Kidney (tissue), 14 donors: Measurements from ENCODE around the gene CYRIA. TPM values are rescaled to one million over a fixed set of nuclear protein-coding genes. Genes with fewer than 3 reads are reported as not detected.

ENCODE experiments used
- DNase-seq, 5 donors: peaks; one replicate each; pipeline ENCODE4 v3.0.0-alpha.2; 2013 to 2020
- FAIRE-seq: peaks from 2 replicates; lab custom pipeline; 2012; peaks lifted over from hg19 to GRCh38; lab: Jason Lieb, UNC
- H3K27ac ChIP-seq, 2 donors: one replicate each; pipeline ENCODE4 v1.7.0; 2013; ENCODE audit warnings: low read depth in 2 of 2, low read length in 2 of 2, inconsistent platforms in 1 of 2
- H3K27me3 ChIP-seq: one replicate; pipeline ENCODE4 v1.7.1; 2013; ENCODE audit warnings: low read length, inconsistent platforms; ENCODE audit not compliant: control insufficient read depth, insufficient read depth
- H3K36me3 ChIP-seq, 3 donors: one replicate each; pipeline versions ENCODE4 v1.7.0 to v1.7.1; 2013; ENCODE audit warnings: low read length in 3 of 3, control low read depth in 1 of 3, inconsistent platforms in 1 of 3; ENCODE audit not compliant: insufficient read depth in 3 of 3, control insufficient read depth in 2 of 3
- H3K4me1 ChIP-seq, 3 donors: one replicate each; pipeline versions ENCODE4 v1.7.0 to v1.7.1; 2013; ENCODE audit warnings: low read length in 3 of 3, inconsistent platforms in 1 of 3, low read depth in 1 of 3; ENCODE audit not compliant: control insufficient read depth in 2 of 3, insufficient read depth in 2 of 3
- H3K4me3 ChIP-seq, 3 donors: one replicate each; pipeline versions ENCODE4 v1.7.0 to v1.8.1; 2013; ENCODE audit warnings: low read length in 3 of 3, control low read depth in 1 of 3, inconsistent platforms in 1 of 3
- H3K9ac ChIP-seq, 3 donors: one replicate each; pipeline versions ENCODE4 v1.7.0 to v1.7.1; 2013; ENCODE audit warnings: low read length in 3 of 3, control low read depth in 1 of 3, inconsistent platforms in 1 of 3
- H3K9me3 ChIP-seq, 3 donors: one replicate each; pipeline versions ENCODE4 v1.7.0 to v1.7.1; 2013; ENCODE audit warnings: low read length in 3 of 3, control low read depth in 1 of 3, inconsistent platforms in 1 of 3; ENCODE audit not compliant: control insufficient read depth in 2 of 3, insufficient read depth in 1 of 3
- intact Hi-C: fragments of 100-400 bp; cut with DNase I; formaldehyde crosslinking; loops from one replicate; pipeline ENCODE4 v1.11.1; 2022
- polyA plus RNA-seq: library from polyadenylated mRNA; stranded (reverse); fragments of 350-450 nt; fragmentation: Illumina TruSeq; extraction: RNeasy Lipid Tissue Mini Kit (QIAGEN cat#74804); gene quantifications from one replicate; pipeline ENCODE4 v1.2.3, GENCODE V29; 2014; ENCODE audit warnings: low read depth, low replicate concordance; ENCODE audit not compliant: insufficient read depth
- total RNA-seq: library from RNA; stranded (reverse); fragmentation: NEBNext Ultra II Directional; extraction: Animal tissue kit (Norgen Biotek cat#: 25700); gene quantifications from one replicate; pipeline ENCODE4 v1.2.1, GENCODE V29; 2021
- TF ChIP-seq, protein P1 (sequence below): IDR thresholded peaks from 3 replicates; pipeline ENCODE4 v1.5.1; 2012; ENCODE audit warnings: mild to moderate bottlenecking, moderate library complexity, borderline replicate concordance; ENCODE audit not compliant: insufficient read depth; ENCODE audit errors: extremely low read depth
- donor health status: control.
- donor health status: control.
- donor health status: control.
- donor health status: control.
- donor health status: control.
- donor health status: DM: yes; HTN: yes; CAD: no.
- donor health status: Normal renal cell carcinoma (clear cell type).

The CYRIA gene
- total and polyA plus RNA-seq, 2 donors from 2014 or later, result 1.0 to 11.8 TPM

GRCh38 chr2:16708173-16708572 lies 42.5 kb upstream of the CYRIA start:
- no peaks in the 10 kb centered on the region for H3K27me3 ChIP-seq
- FAIRE-seq, result no peak
- H3K9ac ChIP-seq, result no peak overlapping the region
- TF ChIP-seq, protein P1, sequence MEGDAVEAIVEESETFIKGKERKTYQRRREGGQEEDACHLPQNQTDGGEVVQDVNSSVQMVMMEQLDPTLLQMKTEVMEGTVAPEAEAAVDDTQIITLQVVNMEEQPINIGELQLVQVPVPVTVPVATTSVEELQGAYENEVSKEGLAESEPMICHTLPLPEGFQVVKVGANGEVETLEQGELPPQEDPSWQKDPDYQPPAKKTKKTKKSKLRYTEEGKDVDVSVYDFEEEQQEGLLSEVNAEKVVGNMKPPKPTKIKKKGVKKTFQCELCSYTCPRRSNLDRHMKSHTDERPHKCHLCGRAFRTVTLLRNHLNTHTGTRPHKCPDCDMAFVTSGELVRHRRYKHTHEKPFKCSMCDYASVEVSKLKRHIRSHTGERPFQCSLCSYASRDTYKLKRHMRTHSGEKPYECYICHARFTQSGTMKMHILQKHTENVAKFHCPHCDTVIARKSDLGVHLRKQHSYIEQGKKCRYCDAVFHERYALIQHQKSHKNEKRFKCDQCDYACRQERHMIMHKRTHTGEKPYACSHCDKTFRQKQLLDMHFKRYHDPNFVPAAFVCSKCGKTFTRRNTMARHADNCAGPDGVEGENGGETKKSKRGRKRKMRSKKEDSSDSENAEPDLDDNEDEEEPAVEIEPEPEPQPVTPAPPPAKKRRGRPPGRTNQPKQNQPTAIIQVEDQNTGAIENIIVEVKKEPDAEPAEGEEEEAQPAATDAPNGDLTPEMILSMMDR, result no peak
- intact Hi-C loops, result no loop called here
- H3K9me3 ChIP-seq, result no peaks in the 10 kb centered on the region
- no peak overlapping the region for H3K27ac ChIP-seq
- no peaks in the 10 kb centered on the region for H3K4me1 ChIP-seq
- no peak overlapping the region for H3K4me3 ChIP-seq
- H3K36me3 ChIP-seq, result no peaks in the 10 kb centered on the region
- DNase-seq, result no peak

DNA sequence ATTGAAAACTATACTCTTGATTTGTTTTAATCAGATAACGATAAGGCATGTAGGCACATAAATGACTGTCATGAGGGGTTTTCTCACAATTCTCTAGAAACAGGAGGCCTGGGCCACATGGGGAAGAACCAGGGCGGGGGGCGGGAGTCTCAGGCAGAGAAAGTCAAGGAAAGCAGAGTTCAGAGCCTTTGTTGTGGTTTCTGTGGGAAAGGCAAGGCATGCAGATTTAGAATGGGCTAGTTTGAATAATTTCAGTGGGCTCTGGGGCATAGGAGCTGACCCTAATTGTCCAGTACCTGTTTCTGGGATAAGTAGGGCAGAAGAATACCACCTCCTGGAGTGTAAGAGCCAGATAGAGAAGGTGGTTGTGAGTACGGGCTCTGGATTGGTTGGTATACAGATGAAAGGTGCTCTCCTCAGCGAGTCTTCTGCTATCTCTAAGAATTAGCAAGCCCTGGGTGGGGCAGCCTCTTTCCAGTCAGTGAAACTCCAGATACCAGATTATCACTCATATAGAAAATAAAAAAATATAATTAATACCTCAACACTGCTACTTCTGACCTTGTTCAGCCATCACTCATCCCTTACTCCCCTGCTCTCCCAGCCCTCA lies 41.5 kb upstream of the CYRIA start:
- FAIRE-seq (no peak), DNase-seq (no peak)
- intact Hi-C loops, result no loop called here
- Histone ChIP-seq H3K4me1 (no peaks in the 10 kb centered on the region), H3K27me3 (no peaks in the 10 kb centered on the region), H3K9me3 (no peaks in the 10 kb centered on the region), H3K9ac (no peak overlapping the region), H3K4me3 (no peak overlapping the region), H3K27ac (no peak overlapping the region), H3K36me3 (no peaks in the 10 kb centered on the region)
- TF ChIP-seq, protein P1, result no peak

GRCh38 chr2:16700551-16701259 lies 35.1 kb upstream of the CYRIA start:
- H3K27me3 ChIP-seq, result no peaks in the 10 kb centered on the region
- H3K27ac ChIP-seq, result no peak overlapping the region
- no peaks in the 10 kb centered on the region for H3K4me1 ChIP-seq
- intact Hi-C loops, result no loop called here
- no peak overlapping the region for H3K9ac ChIP-seq
- DNase-seq, result no peak
- H3K9me3 ChIP-seq, result no peaks in the 10 kb centered on the region
- H3K4me3 ChIP-seq, result no peak overlapping the region
- no peak for FAIRE-seq
- H3K36me3 ChIP-seq, result no peaks in the 10 kb centered on the region
- TF ChIP-seq, protein P1, result no peak
